Sigmoid colon (tissue), 4 donors: ENCODE data around the gene LRRC7.

Source experiments
- EP300 ChIP-seq, 4 donors: sonication (generic); formaldehyde crosslinking; IDR thresholded peaks; one replicate each; pipeline ENCODE4 v1.6.1; 2017; ENCODE audit warnings: antibody characterized with exemption in 4 of 4
- POLR2A ChIP-seq, 2 donors: fragments of 450-650 bp; IDR thresholded peaks; one replicate each; pipeline ENCODE4 v1.6.1; 2016; ENCODE audit warnings: antibody characterized with exemption in 2 of 2, mild to moderate bottlenecking in 2 of 2, moderate library complexity in 2 of 2
- POLR2AphosphoS5 ChIP-seq, 4 donors: sonication (generic); formaldehyde crosslinking; IDR thresholded peaks; one replicate each; pipeline ENCODE4 v1.6.1; 2017; ENCODE audit warnings: antibody characterized with exemption in 4 of 4
- TF ChIP-seq, protein P1 (sequence below), 4 experiments: fragments of 450-650 bp in 3 of 4; fragments of 200-600 bp in 1 of 4; IDR thresholded peaks; one replicate each; pipeline ENCODE4 v1.5.1; 2016 to 2019; ENCODE audit warnings: antibody characterized with exemption in 4 of 4, mild to moderate bottlenecking in 3 of 4, moderate library complexity in 2 of 4

DNA sequence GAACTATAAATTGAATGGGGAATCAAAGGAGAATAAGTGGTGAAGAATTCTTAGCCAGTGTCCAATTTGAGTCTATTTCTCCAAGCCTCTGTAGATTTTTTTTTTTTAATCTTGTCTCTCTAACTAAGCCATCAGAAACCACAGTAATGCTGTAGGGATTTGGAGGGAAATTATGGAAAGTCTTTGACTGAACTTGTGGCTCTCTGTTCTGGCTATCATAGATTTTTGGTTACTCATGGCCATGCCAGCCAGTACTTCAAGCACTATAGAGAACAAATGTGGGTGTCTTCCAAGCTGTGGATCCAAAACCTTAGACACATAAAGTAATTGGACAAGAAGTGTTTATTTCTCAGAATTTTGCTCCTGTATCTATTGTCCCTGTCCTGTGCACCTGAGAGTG is 489.8 kb downstream of the LRRC7 start:
- TF ChIP-seq, protein P1, sequence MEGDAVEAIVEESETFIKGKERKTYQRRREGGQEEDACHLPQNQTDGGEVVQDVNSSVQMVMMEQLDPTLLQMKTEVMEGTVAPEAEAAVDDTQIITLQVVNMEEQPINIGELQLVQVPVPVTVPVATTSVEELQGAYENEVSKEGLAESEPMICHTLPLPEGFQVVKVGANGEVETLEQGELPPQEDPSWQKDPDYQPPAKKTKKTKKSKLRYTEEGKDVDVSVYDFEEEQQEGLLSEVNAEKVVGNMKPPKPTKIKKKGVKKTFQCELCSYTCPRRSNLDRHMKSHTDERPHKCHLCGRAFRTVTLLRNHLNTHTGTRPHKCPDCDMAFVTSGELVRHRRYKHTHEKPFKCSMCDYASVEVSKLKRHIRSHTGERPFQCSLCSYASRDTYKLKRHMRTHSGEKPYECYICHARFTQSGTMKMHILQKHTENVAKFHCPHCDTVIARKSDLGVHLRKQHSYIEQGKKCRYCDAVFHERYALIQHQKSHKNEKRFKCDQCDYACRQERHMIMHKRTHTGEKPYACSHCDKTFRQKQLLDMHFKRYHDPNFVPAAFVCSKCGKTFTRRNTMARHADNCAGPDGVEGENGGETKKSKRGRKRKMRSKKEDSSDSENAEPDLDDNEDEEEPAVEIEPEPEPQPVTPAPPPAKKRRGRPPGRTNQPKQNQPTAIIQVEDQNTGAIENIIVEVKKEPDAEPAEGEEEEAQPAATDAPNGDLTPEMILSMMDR (IDR thresholded peaks at IDR 0.05) = no peak
- no peak for TF ChIP-seq POLR2A (IDR thresholded peaks at IDR 0.05)
- no peak for TF ChIP-seq POLR2AphosphoS5 (IDR thresholded peaks at IDR 0.05)
- no peak for TF ChIP-seq EP300 (IDR thresholded peaks at IDR 0.05)
